HPDE6-E6E7 (cell line): ENCODE results near the gene GCNT2.
A peak's percentile ranks its signal among the peaks of the same experiment; 100 is the strongest.
"Not testable (repeated sequence)": the region's sequence is repeated elsewhere in the genome, so short reads cannot be mapped to it uniquely, and the experiment has no call there.

ENCODE experiments used
- DNase-seq: peaks from one replicate; pipeline ENCODE4 v3.0.0; 2011; ENCODE audit warnings: missing footprints; ENCODE audit errors: extremely low spot score

The GCNT2 gene

GRCh38 chr6:10610289-10610688 is 89.1 kb downstream of the GCNT2 start:
- DNase-seq: no peak

GRCh38 chr6:10612161-10612560 is 91.0 kb downstream of the GCNT2 start:
- DNase-seq: no peak

- DNase-seq: no peak
Observed at GRCh38 chr6:10613077-10613476, 91.9 kb downstream of the GCNT2 start.

GRCh38 chr6:10613723-10614122 is 92.6 kb downstream of the GCNT2 start:
- no peak for DNase-seq

GRCh38 chr6:10615675-10616074 is 94.5 kb downstream of the GCNT2 start:
- DNase-seq: no peak

GRCh38 chr6:10616266-10616665 is 95.1 kb downstream of the GCNT2 start:
- not testable (repeated sequence) for DNase-seq

- no peak for DNase-seq
Observed at GRCh38 chr6:10617008-10617696, 96.0 kb downstream of the GCNT2 start.

GRCh38 chr6:10618409-10618808 is 97.3 kb downstream of the GCNT2 start:
- no peak for DNase-seq

- DNase-seq: no peak
Observed at GRCh38 chr6:10621213-10621612, 100.1 kb downstream of the GCNT2 start.

- no peak for DNase-seq
Observed at GRCh38 chr6:10621847-10622246, 100.7 kb downstream of the GCNT2 start.

- no peak for DNase-seq
Observed at GRCh38 chr6:10624836-10625235, 103.7 kb downstream of the GCNT2 start.

GRCh38 chr6:10626154-10626741 is 105.1 kb downstream of the GCNT2 start:
- no peak for DNase-seq

GRCh38 chr6:10627800-10628199 is 106.6 kb downstream of the GCNT2 start:
- DNase-seq: no peak

GRCh38 chr6:10630178-10630577 is 109.0 kb downstream of the GCNT2 start:
- DNase-seq: no peak

- DNase-seq: peak; percentile 94
Observed at GRCh38 chr6:10633216-10633615, 112.1 kb downstream of the GCNT2 start.

- DNase-seq: no peak
Observed at GRCh38 chr6:10640412-10640811, 119.3 kb downstream of the GCNT2 start.

GRCh38 chr6:10641528-10641927 is 120.4 kb downstream of the GCNT2 start:
- DNase-seq: no peak

- no peak for DNase-seq
Observed at GRCh38 chr6:10643201-10643651, 122.1 kb downstream of the GCNT2 start.

- DNase-seq: no peak
Observed at GRCh38 chr6:10644225-10644624, 123.1 kb downstream of the GCNT2 start.

GRCh38 chr6:10655508-10656055 is 134.4 kb downstream of the GCNT2 start:
- no peak for DNase-seq

- no peak for DNase-seq
Observed at GRCh38 chr6:10658910-10659698, 138.0 kb downstream of the GCNT2 start.

GRCh38 chr6:10659699-10660348 is 138.7 kb downstream of the GCNT2 start:
- no peak for DNase-seq
